DND-41 (cell line): ENCODE data around the gene SLC50A1.
A peak's percentile ranks its signal among the peaks of the same experiment; 100 is the strongest.

ENCODE experiments used
- ATAC-seq: fragments of 200-7000 bp; cut with Tn5 transposase; 3 replicates; pipeline ENCODE4 v1.9.1; 2021; ENCODE audit warnings: low read depth; ENCODE audit not compliant: insufficient read depth
- DNase-seq: peaks from one replicate; pipeline ENCODE4 v3.0.0-alpha.2; 2020
- H2AFZ ChIP-seq: 2 replicates; pipeline ENCODE4 v1.6.0; 2012; ENCODE audit warnings: low read depth, low read length
- H3K27ac ChIP-seq: 2 replicates; pipeline ENCODE4 v1.5.1; 2012; ENCODE audit warnings: low read length, inconsistent platforms
- H3K27me3 ChIP-seq: fragments of 200-600 bp; sonication (generic); 2 replicates; pipeline ENCODE4 v1.6.0; 2012; ENCODE audit warnings: low read length, mild to moderate bottlenecking, inconsistent platforms; ENCODE audit not compliant: insufficient read depth, poor library complexity
- H3K36me3 ChIP-seq: 2 replicates; pipeline ENCODE4 v1.5.1; 2012; ENCODE audit warnings: low read length, inconsistent platforms; ENCODE audit not compliant: insufficient read depth
- H3K4me1 ChIP-seq: 2 replicates; pipeline ENCODE4 v1.5.1; 2012; ENCODE audit warnings: mild to moderate bottlenecking, low read length; ENCODE audit not compliant: insufficient read depth
- H3K4me2 ChIP-seq: 2 replicates; pipeline ENCODE4 v1.6.0; 2012; ENCODE audit warnings: mild to moderate bottlenecking, moderate library complexity, low read length, inconsistent platforms; ENCODE audit not compliant: insufficient read depth
- H3K4me3 ChIP-seq, 2 experiments: fragments of 200-600 bp in 1 of 2; shearing (Covaris generic) in 1 of 2; 2 replicates each; pipeline ENCODE4 v1.5.1; 2012 to 2016; ENCODE audit warnings: inconsistent platforms in 2 of 2, low read length in 2 of 2, mild to moderate bottlenecking in 2 of 2, low read depth in 1 of 2, moderate library complexity in 1 of 2
- H3K79me2 ChIP-seq: 2 replicates; pipeline ENCODE4 v1.6.0; 2012; ENCODE audit warnings: low read length, inconsistent platforms; ENCODE audit not compliant: insufficient read depth
- H3K9ac ChIP-seq: 2 replicates; pipeline ENCODE4 v1.6.0; 2012; ENCODE audit warnings: low read depth, mild to moderate bottlenecking, inconsistent platforms, low read length, moderate library complexity
- H3K9me3 ChIP-seq: 2 replicates; pipeline ENCODE4 v1.5.1; 2012; ENCODE audit warnings: low read length, moderate library complexity, mild to moderate bottlenecking, inconsistent platforms; ENCODE audit not compliant: insufficient read depth, severe bottlenecking
- H4K20me1 ChIP-seq: 2 replicates; pipeline ENCODE4 v1.6.0; 2012; ENCODE audit warnings: low read length; ENCODE audit not compliant: insufficient read depth
- EZH2 ChIP-seq: IDR thresholded peaks from 3 replicates; pipeline ENCODE4 v1.6.1; 2012; ENCODE audit warnings: borderline replicate concordance, low read depth, mild to moderate bottlenecking, moderate library complexity, low read length, inconsistent platforms; ENCODE audit not compliant: severe bottlenecking
- TF ChIP-seq, protein P1 (sequence below): IDR thresholded peaks from 2 replicates; pipeline ENCODE4 v1.5.1; 2012; ENCODE audit warnings: borderline replicate concordance, low read length, moderate library complexity, mild to moderate bottlenecking; ENCODE audit not compliant: poor library complexity, severe bottlenecking; ENCODE audit errors: extremely low read depth

Gene SLC50A1

DNA sequence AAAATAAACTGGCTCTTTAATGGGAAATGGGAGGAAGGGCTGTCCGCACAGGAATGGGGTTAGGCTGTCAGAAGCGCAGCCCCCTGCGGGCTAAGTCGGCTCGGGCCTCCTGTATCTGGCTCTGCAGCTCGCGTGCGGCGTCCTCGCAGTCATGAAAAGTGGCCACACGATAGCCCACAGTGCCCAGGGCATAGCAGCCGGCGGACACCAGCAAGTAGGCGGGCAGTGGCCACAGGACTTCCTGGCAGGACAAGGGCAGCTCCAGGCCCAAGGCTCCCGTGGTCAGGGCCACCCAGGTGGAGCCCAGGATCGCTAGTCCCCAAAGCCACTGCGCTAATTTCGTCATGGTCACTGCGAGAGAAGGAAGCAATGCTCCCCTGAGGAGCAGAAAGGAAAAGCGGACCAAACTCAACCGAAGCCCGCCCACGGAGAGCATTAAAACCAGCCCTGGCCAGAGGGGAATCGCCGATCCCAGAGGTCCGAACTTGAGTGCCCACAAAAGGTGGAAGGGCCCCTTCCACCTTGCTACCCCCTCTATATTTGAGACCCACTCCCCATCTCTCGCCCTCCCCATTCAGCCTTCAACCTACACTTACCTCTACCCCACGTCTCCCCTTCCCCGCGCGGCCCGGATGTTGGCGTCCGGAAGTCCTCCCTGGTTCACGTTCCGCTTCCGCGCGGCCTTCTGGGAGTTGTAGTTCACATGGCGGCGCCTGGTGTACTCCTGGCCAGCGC, 4.4 kb downstream of the SLC50A1 start, which contains the start of gene DPM3:
Gene DPM3, minus strand, starts transcription at position 637 of the 735 bp plus-strand sequence. Its CDS starts 291 bp downstream, at position 346.
- Histone ChIP-seq H3K9me3 (no peaks in the 10 kb centered on the region), H3K27me3 (no peaks in the 10 kb centered on the region), H3K27ac (peak within 1 kb of the TSS; percentile 86), H2AFZ (peak within 1 kb of the TSS; percentile 93), H3K4me3 (peak within 1 kb of the TSS; percentile 88 to 93), H4K20me1 (peaks cover 11% of the 10 kb centered on the region; the same call in 1 of the 2 replicates), H3K4me2 (peak within 1 kb of the TSS; percentile 88), H3K79me2 (peaks cover 37% of the 10 kb centered on the region), H3K9ac (peak within 1 kb of the TSS; percentile 89), H3K4me1 (peaks cover 46% of the 10 kb centered on the region), H3K36me3 (peaks cover 19% of the 10 kb centered on the region)
- peak; percentile 81 for ATAC-seq
- TF ChIP-seq EZH2, result no peak
- TF ChIP-seq, protein P1, sequence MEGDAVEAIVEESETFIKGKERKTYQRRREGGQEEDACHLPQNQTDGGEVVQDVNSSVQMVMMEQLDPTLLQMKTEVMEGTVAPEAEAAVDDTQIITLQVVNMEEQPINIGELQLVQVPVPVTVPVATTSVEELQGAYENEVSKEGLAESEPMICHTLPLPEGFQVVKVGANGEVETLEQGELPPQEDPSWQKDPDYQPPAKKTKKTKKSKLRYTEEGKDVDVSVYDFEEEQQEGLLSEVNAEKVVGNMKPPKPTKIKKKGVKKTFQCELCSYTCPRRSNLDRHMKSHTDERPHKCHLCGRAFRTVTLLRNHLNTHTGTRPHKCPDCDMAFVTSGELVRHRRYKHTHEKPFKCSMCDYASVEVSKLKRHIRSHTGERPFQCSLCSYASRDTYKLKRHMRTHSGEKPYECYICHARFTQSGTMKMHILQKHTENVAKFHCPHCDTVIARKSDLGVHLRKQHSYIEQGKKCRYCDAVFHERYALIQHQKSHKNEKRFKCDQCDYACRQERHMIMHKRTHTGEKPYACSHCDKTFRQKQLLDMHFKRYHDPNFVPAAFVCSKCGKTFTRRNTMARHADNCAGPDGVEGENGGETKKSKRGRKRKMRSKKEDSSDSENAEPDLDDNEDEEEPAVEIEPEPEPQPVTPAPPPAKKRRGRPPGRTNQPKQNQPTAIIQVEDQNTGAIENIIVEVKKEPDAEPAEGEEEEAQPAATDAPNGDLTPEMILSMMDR, result no peak
- peak; percentile 89 for DNase-seq

DNA sequence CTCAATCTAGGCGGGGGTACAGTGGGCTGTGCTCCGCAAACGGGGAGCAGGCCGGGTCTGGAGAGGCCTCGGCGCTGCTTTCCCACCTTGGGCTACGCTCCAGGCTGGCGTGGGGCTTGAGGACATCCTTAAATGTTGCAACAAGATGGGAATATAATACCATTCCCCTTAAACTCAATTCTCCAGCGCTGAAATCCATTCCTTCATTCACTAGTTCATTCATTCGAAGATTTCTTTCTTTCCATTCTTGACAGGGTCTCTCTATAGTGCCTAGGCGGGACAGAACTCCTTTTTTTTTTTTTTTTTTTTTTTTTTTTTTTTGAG, 4.9 kb downstream of the SLC50A1 start:
- Histone ChIP-seq H3K9me3 (no peaks in the 10 kb centered on the region), H3K4me1 (peaks cover 42% of the 10 kb centered on the region), H2AFZ (peak overlapping the region; percentile 93), H3K9ac (peak overlapping the region; percentile 89), H3K36me3 (peaks cover 19% of the 10 kb centered on the region), H3K27me3 (no peaks in the 10 kb centered on the region), H3K4me2 (peak overlapping the region; percentile 88), H3K27ac (peak overlapping the region; percentile 86), H4K20me1 (peaks cover 11% of the 10 kb centered on the region; the same call in 1 of the 2 replicates), H3K4me3 (peak overlapping the region; percentile 88 to 93), H3K79me2 (peaks cover 35% of the 10 kb centered on the region)
- no peak for DNase-seq
- ATAC-seq, result no peak
- TF ChIP-seq, protein P1, result no peak
- no peak for TF ChIP-seq EZH2

DNA sequence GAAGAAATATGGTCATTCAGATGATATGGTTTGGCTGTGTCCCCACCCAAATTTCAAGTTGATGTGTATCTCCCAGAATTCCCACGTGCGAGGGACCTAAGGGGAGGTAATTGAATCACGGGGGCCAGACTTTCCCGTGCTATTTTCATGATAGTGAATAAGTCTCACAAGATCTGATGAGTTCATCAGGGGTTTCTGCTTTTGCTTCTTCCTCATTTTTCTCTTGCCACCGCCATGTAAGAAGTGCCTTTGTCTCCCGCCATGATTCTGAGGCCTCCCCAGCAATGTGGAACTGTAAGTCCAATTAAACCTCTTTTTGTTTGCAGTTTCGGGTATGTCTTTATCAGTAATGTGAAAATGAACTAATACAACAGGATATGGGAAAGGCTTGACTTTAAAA, 6.1 kb downstream of the SLC50A1 start:
- Histone ChIP-seq H3K27ac (no peak overlapping the region), H3K27me3 (peaks cover 4% of the 10 kb centered on the region), H3K9me3 (no peaks in the 10 kb centered on the region), H3K9ac (no peak overlapping the region), H3K4me1 (peaks cover 37% of the 10 kb centered on the region), H4K20me1 (peaks cover 11% of the 10 kb centered on the region; the same call in 1 of the 2 replicates), H2AFZ (no peak overlapping the region), H3K4me2 (no peak overlapping the region), H3K4me3 (no peak overlapping the region), H3K36me3 (peaks cover 19% of the 10 kb centered on the region), H3K79me2 (peaks cover 30% of the 10 kb centered on the region)
- no peak for ATAC-seq
- TF ChIP-seq, protein P1, result no peak
- no peak for TF ChIP-seq EZH2
- DNase-seq, result no peak
